ENCODE measurements around the gene PRDM16.

GRCh38 chr1:3141129-3141528, 72.1 kb downstream of the PRDM16 start:
- TF ChIP-seq CTCF (IDR thresholded peaks at IDR 0.05; ENCODE audit: low read depth, low read length, missing input control) = no peak
- TF ChIP-seq TAF1 (conservative IDR thresholded peaks at IDR 0.05) = no peak
- no peak for TF ChIP-seq SP1 (IDR thresholded peaks at IDR 0.05)
- no peak for TF ChIP-seq MAX (IDR thresholded peaks at IDR 0.05)
- TF ChIP-seq RAD21 (IDR thresholded peaks at IDR 0.05) = no peak
- no peak for TF ChIP-seq FOXA1 (IDR thresholded peaks at IDR 0.05)
- no peak for TF ChIP-seq HNF4A (conservative IDR thresholded peaks at IDR 0.05)
- no peak for TF ChIP-seq REST (IDR thresholded peaks at IDR 0.05)
- no peak for TF ChIP-seq GABPA (IDR thresholded peaks at IDR 0.05 in 1 of 2, conservative IDR thresholded peaks at IDR 0.05 in 1 of 2)
- no peak for TF ChIP-seq EGR1 (IDR thresholded peaks at IDR 0.05; ENCODE audit: low read depth in 2 of 2)
- no peak for TF ChIP-seq ZBTB33 (IDR thresholded peaks at IDR 0.05)
- TF ChIP-seq ATF3 (IDR thresholded peaks at IDR 0.05) = no peak
- TF ChIP-seq RXRA (IDR thresholded peaks at IDR 0.05) = no peak
